K562 (cell line): ENCODE results near the gene CHPF. TPM values are rescaled to one million over a fixed set of nuclear protein-coding genes. Genes with fewer than 3 reads are reported as not detected.

ENCODE experiments used
- BACH1 ChIP-seq: fragments of 200-800 bp; sonication (Bioruptor generic); IDR thresholded peaks from 2 replicates; pipeline ENCODE4 v1.6.1; 2016; ENCODE audit warnings: missing genetic modification characterization, missing compliant biosample characterization
- CHD1 ChIP-seq: fragments of 200-600 bp; sonication (generic); IDR thresholded peaks from one replicate; pipeline ENCODE4 v1.6.1; 2012; ENCODE audit warnings: mild to moderate bottlenecking, moderate library complexity, low read length, inconsistent platforms
- GTF2E2 ChIP-seq: fragments of 200-800 bp; sonication (Bioruptor generic); IDR thresholded peaks from 2 replicates; pipeline ENCODE4 v1.6.1; 2016; ENCODE audit warnings: missing genetic modification characterization, missing compliant biosample characterization
- MTA1 ChIP-seq: fragments of 450-650 bp; IDR thresholded peaks from 2 replicates; pipeline ENCODE4 v1.6.1; 2017; ENCODE audit warnings: borderline replicate concordance
- NELFE ChIP-seq: IDR thresholded peaks from 2 replicates; pipeline ENCODE4 v1.6.1; 2011; ENCODE audit warnings: mild to moderate bottlenecking; ENCODE audit not compliant: insufficient read depth, insufficient read length
- NR1H2 ChIP-seq: sonication (generic); formaldehyde crosslinking; IDR thresholded peaks from 2 replicates; pipeline ENCODE4 v1.4.0; 2020; ENCODE audit warnings: mild to moderate bottlenecking, missing genetic modification reagents
- PHB2 ChIP-seq: fragments of 450-650 bp; IDR thresholded peaks from 2 replicates; pipeline ENCODE4 v1.6.1; 2017; ENCODE audit warnings: low read depth
- POLR3G ChIP-seq: IDR thresholded peaks from 2 replicates; pipeline ENCODE4 v1.6.1; 2011; ENCODE audit not compliant: insufficient read length, insufficient replicate concordance; ENCODE audit errors: extremely low read depth
- RBFOX2 ChIP-seq: fragments of 200-400 bp; formaldehyde crosslinking; IDR thresholded peaks from 2 replicates; pipeline ENCODE4 v1.6.1; 2017; ENCODE audit warnings: low read depth, mild to moderate bottlenecking, low read length, moderate library complexity
- SIRT6 ChIP-seq: IDR thresholded peaks from one replicate; pipeline ENCODE4 v1.6.1; 2012; ENCODE audit warnings: low read depth, mild to moderate bottlenecking, control low read depth, inconsistent platforms, low read length, moderate library complexity
- ZNF561 ChIP-seq: fragments of 450-650 bp; formaldehyde crosslinking; conservative IDR thresholded peaks from 2 replicates; pipeline ENCODE4 v1.4.0; 2020; ENCODE audit warnings: mild to moderate bottlenecking, moderate library complexity
- ZNF584 ChIP-seq: fragments of 200-800 bp; sonication (Bioruptor generic); IDR thresholded peaks from 2 replicates; pipeline ENCODE4 v1.6.1; 2016; ENCODE audit warnings: low read depth, mild to moderate bottlenecking, missing genetic modification characterization, missing compliant biosample characterization
- polyA plus RNA-seq, 8 experiments: library from polyadenylated mRNA; depleted of rRNA in 4 of 8; stranded (reverse) in 5 of 8; unstranded in 3 of 8; fragments of >200 nt; fragmentation: Nextera tagmentation in 2 of 8; fragmentation: Illumina TruSeq in 1 of 8; extraction: Ambion mirVana in 2 of 8; extraction: Trizol in 1 of 8; gene quantifications; 2 replicates each; pipeline versions ENCODE4 v1.2.1 to v1.2.3, GENCODE V29; 2011 to 2014; ENCODE audit warnings: inconsistent platforms in 1 of 8, missing spikeins in 1 of 8
- total RNA-seq, 7 experiments: library from RNA; depleted of rRNA in 6 of 7; stranded (reverse); fragments of >200 nt in 6 of 7; fragmentation: Illumina TruSeq in 2 of 7; extraction: Trizol in 2 of 7; gene quantifications; 2 replicates each; pipeline versions ENCODE4 v1.2.1 to v1.2.3, GENCODE V29; 2011 to 2021; ENCODE audit warnings: low replicate concordance in 1 of 7
- TF ChIP-seq, protein P1 (sequence below): sonication (generic); formaldehyde crosslinking; IDR thresholded peaks from 2 replicates; pipeline ENCODE4 v1.8.0; 2022; ENCODE audit warnings: mild to moderate bottlenecking, missing genetic modification reagents
- TF ChIP-seq, protein P2 (sequence below): fragments of 200-800 bp; sonication (Bioruptor generic); IDR thresholded peaks from 2 replicates; pipeline ENCODE4 v1.6.1; 2016; ENCODE audit warnings: missing genetic modification characterization, missing compliant biosample characterization
- TF ChIP-seq, protein P3 (sequence below): sonication (generic); formaldehyde crosslinking; IDR thresholded peaks from 2 replicates; pipeline ENCODE4 v1.8.0; 2022; ENCODE audit warnings: mild to moderate bottlenecking, missing genetic modification reagents, borderline replicate concordance

The CHPF gene
- total and polyA plus RNA-seq, 9 of the 15 experiments (the other 6 are each of a cell fraction or from before 2014, with no cell fraction given), result 0.15 to 57.2 (median 7.9) TPM

DNA sequence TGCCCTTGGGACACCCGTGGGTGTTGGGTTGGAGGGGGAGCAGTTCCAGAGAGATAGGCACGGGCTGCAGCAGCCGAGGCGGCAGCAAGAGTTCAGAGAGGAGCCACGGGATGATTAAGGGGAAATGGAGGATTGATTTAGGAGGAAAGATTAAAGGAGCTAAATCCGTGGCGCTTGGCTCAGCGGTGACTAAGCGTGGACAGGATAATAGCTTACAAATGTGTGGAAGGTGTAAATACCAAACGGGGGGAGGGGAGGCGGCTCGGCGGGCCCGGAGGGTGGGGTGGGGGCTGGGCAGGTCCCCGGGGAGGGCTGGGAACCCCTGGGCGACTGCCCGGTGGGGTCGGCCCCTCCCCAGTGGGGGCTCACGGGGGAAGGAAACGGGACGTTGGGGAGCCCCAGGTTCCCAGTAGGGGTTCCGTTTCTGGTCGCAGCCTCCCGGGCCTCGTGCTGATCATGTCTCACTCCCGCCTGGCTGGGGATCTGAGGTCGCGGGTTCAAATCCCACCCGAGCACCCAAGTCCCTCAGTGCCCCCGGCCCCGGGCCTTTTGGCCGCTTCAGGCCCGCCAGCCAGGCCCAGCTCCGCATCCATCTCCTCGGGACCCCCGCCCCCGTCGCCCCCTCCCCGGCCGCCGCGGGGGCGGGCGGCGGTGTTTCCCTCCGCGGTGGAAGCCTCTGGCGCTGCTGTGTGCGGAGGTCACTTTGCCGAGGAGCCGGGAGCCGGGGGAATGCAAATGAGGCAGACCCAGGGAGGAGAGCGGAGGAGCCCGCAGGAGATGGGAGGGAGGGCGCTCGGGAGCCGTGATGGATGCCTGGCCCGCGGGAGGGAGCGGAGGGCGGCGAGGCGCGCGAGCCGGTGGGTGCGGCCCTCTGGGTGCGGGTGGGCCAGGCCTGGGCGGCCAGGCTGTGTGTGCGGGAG is 21.2 kb downstream of the CHPF start (continued):
- TF ChIP-seq, protein P1, sequence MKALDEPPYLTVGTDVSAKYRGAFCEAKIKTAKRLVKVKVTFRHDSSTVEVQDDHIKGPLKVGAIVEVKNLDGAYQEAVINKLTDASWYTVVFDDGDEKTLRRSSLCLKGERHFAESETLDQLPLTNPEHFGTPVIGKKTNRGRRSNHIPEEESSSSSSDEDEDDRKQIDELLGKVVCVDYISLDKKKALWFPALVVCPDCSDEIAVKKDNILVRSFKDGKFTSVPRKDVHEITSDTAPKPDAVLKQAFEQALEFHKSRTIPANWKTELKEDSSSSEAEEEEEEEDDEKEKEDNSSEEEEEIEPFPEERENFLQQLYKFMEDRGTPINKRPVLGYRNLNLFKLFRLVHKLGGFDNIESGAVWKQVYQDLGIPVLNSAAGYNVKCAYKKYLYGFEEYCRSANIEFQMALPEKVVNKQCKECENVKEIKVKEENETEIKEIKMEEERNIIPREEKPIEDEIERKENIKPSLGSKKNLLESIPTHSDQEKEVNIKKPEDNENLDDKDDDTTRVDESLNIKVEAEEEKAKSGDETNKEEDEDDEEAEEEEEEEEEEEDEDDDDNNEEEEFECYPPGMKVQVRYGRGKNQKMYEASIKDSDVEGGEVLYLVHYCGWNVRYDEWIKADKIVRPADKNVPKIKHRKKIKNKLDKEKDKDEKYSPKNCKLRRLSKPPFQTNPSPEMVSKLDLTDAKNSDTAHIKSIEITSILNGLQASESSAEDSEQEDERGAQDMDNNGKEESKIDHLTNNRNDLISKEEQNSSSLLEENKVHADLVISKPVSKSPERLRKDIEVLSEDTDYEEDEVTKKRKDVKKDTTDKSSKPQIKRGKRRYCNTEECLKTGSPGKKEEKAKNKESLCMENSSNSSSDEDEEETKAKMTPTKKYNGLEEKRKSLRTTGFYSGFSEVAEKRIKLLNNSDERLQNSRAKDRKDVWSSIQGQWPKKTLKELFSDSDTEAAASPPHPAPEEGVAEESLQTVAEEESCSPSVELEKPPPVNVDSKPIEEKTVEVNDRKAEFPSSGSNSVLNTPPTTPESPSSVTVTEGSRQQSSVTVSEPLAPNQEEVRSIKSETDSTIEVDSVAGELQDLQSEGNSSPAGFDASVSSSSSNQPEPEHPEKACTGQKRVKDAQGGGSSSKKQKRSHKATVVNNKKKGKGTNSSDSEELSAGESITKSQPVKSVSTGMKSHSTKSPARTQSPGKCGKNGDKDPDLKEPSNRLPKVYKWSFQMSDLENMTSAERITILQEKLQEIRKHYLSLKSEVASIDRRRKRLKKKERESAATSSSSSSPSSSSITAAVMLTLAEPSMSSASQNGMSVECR (CRISPR knock-in tag), result no peak
- 0 out of 2 replicates have a peak, but pooled peaks have one; percentile 50 for TF ChIP-seq MTA1
- TF ChIP-seq, protein P2, sequence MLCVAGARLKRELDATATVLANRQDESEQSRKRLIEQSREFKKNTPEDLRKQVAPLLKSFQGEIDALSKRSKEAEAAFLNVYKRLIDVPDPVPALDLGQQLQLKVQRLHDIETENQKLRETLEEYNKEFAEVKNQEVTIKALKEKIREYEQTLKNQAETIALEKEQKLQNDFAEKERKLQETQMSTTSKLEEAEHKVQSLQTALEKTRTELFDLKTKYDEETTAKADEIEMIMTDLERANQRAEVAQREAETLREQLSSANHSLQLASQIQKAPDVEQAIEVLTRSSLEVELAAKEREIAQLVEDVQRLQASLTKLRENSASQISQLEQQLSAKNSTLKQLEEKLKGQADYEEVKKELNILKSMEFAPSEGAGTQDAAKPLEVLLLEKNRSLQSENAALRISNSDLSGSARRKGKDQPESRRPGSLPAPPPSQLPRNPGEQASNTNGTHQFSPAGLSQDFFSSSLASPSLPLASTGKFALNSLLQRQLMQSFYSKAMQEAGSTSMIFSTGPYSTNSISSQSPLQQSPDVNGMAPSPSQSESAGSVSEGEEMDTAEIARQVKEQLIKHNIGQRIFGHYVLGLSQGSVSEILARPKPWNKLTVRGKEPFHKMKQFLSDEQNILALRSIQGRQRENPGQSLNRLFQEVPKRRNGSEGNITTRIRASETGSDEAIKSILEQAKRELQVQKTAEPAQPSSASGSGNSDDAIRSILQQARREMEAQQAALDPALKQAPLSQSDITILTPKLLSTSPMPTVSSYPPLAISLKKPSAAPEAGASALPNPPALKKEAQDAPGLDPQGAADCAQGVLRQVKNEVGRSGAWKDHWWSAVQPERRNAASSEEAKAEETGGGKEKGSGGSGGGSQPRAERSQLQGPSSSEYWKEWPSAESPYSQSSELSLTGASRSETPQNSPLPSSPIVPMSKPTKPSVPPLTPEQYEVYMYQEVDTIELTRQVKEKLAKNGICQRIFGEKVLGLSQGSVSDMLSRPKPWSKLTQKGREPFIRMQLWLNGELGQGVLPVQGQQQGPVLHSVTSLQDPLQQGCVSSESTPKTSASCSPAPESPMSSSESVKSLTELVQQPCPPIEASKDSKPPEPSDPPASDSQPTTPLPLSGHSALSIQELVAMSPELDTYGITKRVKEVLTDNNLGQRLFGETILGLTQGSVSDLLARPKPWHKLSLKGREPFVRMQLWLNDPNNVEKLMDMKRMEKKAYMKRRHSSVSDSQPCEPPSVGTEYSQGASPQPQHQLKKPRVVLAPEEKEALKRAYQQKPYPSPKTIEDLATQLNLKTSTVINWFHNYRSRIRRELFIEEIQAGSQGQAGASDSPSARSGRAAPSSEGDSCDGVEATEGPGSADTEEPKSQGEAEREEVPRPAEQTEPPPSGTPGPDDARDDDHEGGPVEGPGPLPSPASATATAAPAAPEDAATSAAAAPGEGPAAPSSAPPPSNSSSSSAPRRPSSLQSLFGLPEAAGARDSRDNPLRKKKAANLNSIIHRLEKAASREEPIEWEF (CRISPR knock-in tag), result no peak
- no peak for TF ChIP-seq NR1H2 (CRISPR knock-in tag)
- no peak for TF ChIP-seq GTF2E2 (tag)
- TF ChIP-seq SIRT6, result no peak
- no peak for TF ChIP-seq PHB2
- no peak for TF ChIP-seq CHD1
- no peak for TF ChIP-seq POLR3G
- TF ChIP-seq RBFOX2, result peak; percentile 78
- no peak for TF ChIP-seq BACH1 (tag)
- no peak for TF ChIP-seq ZNF584
- no peak for TF ChIP-seq ZNF561 (CRISPR knock-in tag)
- TF ChIP-seq, protein P3, sequence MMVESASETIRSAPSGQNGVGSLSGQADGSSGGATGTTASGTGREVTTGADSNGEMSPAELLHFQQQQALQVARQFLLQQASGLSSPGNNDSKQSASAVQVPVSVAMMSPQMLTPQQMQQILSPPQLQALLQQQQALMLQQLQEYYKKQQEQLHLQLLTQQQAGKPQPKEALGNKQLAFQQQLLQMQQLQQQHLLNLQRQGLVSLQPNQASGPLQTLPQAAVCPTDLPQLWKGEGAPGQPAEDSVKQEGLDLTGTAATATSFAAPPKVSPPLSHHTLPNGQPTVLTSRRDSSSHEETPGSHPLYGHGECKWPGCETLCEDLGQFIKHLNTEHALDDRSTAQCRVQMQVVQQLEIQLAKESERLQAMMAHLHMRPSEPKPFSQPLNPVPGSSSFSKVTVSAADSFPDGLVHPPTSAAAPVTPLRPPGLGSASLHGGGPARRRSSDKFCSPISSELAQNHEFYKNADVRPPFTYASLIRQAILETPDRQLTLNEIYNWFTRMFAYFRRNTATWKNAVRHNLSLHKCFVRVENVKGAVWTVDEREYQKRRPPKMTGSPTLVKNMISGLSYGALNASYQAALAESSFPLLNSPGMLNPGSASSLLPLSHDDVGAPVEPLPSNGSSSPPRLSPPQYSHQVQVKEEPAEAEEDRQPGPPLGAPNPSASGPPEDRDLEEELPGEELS (CRISPR knock-in tag), result no peak
- TF ChIP-seq NELFE, result no peak
